ENCODE results near the gene PRDM4. TPM values are rescaled to one million over a fixed set of nuclear protein-coding genes. Genes with fewer than 3 reads are reported as not detected.

The PRDM4 gene
- total RNA-seq, 2 experiments from 2014 or later, result 18.8 to 20.6 TPM

Other genes with a start within 250 kb of the PRDM4 start
- 10 to 100 TPM; 35.0 to 37.1 TPM for gene PWP1, start 75.3 kb downstream of the PRDM4 start, total RNA-seq
- gene ASCL4, start 13.6 kb upstream of the PRDM4 start, total RNA-seq, result not detected